SK-N-SH (cell line): ENCODE data around the gene STOML2.

Experiments used
- CTCF ChIP-seq: fragments of 200-600 bp; sonication (generic); IDR thresholded peaks from 2 replicates; pipeline ENCODE4 v1.6.1; 2017; ENCODE audit warnings: antibody characterized with exemption, mild to moderate bottlenecking, moderate library complexity
- RAD21 ChIP-seq: IDR thresholded peaks from 2 replicates; pipeline ENCODE4 v1.6.1; 2012; ENCODE audit warnings: mild to moderate bottlenecking, low read length

- no peak for TF ChIP-seq RAD21
- no peak for TF ChIP-seq CTCF
Observed at GRCh38 chr9:35103660-35104191, 795 bp upstream of the STOML2 start.
